ENCODE results near the gene CAP2.

Gene CAP2

DNA sequence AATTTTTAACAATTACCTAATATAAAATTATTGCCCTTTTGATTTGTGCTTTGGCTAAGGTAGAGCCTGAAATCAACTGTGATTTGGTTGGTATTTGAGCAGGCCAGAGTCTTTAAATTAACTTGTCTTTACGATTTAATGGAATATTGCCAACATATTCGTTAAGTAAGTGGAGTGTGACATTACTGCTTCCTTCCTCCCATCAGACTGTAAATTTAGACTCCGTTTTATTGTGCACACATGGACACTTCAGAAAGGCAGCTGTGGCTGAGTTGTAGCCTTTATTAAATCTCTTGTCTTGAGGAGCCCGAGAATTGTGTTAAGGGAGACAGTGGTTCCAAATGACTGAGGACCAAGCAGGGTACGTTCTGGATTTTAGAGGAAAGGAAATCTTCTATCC is 57.4 kb downstream of the CAP2 start:
- TF ChIP-seq, protein P1, sequence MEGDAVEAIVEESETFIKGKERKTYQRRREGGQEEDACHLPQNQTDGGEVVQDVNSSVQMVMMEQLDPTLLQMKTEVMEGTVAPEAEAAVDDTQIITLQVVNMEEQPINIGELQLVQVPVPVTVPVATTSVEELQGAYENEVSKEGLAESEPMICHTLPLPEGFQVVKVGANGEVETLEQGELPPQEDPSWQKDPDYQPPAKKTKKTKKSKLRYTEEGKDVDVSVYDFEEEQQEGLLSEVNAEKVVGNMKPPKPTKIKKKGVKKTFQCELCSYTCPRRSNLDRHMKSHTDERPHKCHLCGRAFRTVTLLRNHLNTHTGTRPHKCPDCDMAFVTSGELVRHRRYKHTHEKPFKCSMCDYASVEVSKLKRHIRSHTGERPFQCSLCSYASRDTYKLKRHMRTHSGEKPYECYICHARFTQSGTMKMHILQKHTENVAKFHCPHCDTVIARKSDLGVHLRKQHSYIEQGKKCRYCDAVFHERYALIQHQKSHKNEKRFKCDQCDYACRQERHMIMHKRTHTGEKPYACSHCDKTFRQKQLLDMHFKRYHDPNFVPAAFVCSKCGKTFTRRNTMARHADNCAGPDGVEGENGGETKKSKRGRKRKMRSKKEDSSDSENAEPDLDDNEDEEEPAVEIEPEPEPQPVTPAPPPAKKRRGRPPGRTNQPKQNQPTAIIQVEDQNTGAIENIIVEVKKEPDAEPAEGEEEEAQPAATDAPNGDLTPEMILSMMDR (conservative IDR thresholded peaks at IDR 0.05; ENCODE audit: low read depth, low read length): no peak
- Histone ChIP-seq H3K36me3 (ENCODE audit: insufficient read depth) (no peaks in the 10 kb centered on the region), H3K9ac (no peak overlapping the region), H3K4me3 (IDR thresholded peaks at IDR 0.05; ENCODE audit: insufficient read depth, low read depth, low read length) (no peak overlapping the region), H3K4me1 (ENCODE audit: low read depth, poor library complexity, severe bottlenecking) (peaks cover 5% of the 10 kb centered on the region), H3K27me3 (ENCODE audit: insufficient read depth, low read depth) (no peaks in the 10 kb centered on the region), H3K27ac (no peak overlapping the region), H2AFZ (ENCODE audit: low read depth) (no peak overlapping the region), H4K20me1 (ENCODE audit: insufficient read depth) (no peaks in the 10 kb centered on the region), H3K79me2 (ENCODE audit: insufficient read depth, low read depth) (no peaks in the 10 kb centered on the region), H3K4me2 (no peak overlapping the region)

- Histone ChIP-seq H3K27me3 (ENCODE audit: insufficient read depth, low read depth) (no peaks in the 10 kb centered on the region), H3K79me2 (ENCODE audit: insufficient read depth, low read depth) (no peaks in the 10 kb centered on the region), H3K4me2 (no peak overlapping the region), H3K36me3 (ENCODE audit: insufficient read depth) (no peaks in the 10 kb centered on the region), H3K27ac (no peak overlapping the region), H3K4me3 (IDR thresholded peaks at IDR 0.05; ENCODE audit: insufficient read depth, low read depth, low read length) (no peak overlapping the region), H4K20me1 (ENCODE audit: insufficient read depth) (no peaks in the 10 kb centered on the region), H3K9ac (no peak overlapping the region), H3K4me1 (ENCODE audit: low read depth, poor library complexity, severe bottlenecking) (peaks cover 5% of the 10 kb centered on the region), H2AFZ (ENCODE audit: low read depth) (no peak overlapping the region)
- TF ChIP-seq, protein P1 (conservative IDR thresholded peaks at IDR 0.05; ENCODE audit: low read depth, low read length): no peak
These were observed 58.7 kb downstream of the CAP2 start for GRCh38 chr6:17452096-17452495.

DNA sequence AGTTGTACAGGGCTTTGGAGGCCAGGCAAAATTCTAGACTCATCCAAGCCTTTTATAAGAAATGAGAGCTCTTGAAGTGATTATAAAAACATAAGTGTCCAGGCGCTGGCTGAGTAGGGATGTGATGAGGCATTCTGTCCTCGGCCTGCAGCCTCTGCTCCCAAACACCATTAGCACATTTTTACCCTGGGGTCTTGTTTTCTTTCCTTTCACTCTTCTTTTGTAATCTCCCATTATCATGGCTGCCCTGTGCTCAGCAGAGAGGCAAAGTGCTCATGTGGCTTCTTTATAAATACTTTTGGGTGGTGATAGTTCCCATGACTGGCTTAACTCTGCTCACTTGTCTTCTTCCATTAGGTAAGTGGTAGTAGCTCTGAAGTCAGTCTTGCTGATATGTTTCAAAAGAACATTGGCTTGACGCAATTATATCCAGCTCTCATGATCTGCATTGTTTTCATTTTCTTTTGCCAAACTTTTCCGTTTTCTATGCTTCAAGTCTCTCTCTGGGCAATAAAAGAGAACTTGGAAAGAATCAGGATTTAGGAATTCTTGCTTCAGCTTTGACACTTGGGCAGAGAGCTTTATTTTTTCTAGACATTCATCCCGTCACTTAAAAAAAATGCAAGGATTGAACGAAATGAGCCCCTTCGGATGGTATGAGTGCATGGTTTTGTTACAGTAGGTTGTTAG is 61.1 kb downstream of the CAP2 start:
- Histone ChIP-seq H4K20me1 (ENCODE audit: insufficient read depth) (no peaks in the 10 kb centered on the region), H3K36me3 (ENCODE audit: insufficient read depth) (no peaks in the 10 kb centered on the region), H3K27me3 (ENCODE audit: insufficient read depth, low read depth) (no peaks in the 10 kb centered on the region), H3K4me2 (no peak overlapping the region), H3K4me1 (ENCODE audit: low read depth, poor library complexity, severe bottlenecking) (peaks cover 5% of the 10 kb centered on the region), H3K27ac (no peak overlapping the region), H3K4me3 (IDR thresholded peaks at IDR 0.05; ENCODE audit: insufficient read depth, low read depth, low read length) (no peak overlapping the region), H3K79me2 (ENCODE audit: insufficient read depth, low read depth) (no peaks in the 10 kb centered on the region), H3K9ac (no peak overlapping the region), H2AFZ (ENCODE audit: low read depth) (no peak overlapping the region)
- TF ChIP-seq, protein P1 (conservative IDR thresholded peaks at IDR 0.05; ENCODE audit: low read depth, low read length): no peak

GRCh38 chr6:17455919-17456318 is 62.5 kb downstream of the CAP2 start:
- no peak overlapping the region for H3K27ac ChIP-seq
- H3K9ac ChIP-seq: no peak overlapping the region
- no peaks in the 10 kb centered on the region for H3K36me3 ChIP-seq (ENCODE audit: insufficient read depth)
- no peaks in the 10 kb centered on the region for H3K27me3 ChIP-seq (ENCODE audit: insufficient read depth, low read depth)
- TF ChIP-seq, protein P1 (conservative IDR thresholded peaks at IDR 0.05; ENCODE audit: low read depth, low read length): no peak
- H3K4me1 ChIP-seq (ENCODE audit: low read depth, poor library complexity, severe bottlenecking): peaks cover 5% of the 10 kb centered on the region
- no peak overlapping the region for H3K4me3 ChIP-seq (IDR thresholded peaks at IDR 0.05; ENCODE audit: insufficient read depth, low read depth, low read length)
- no peak overlapping the region for H2AFZ ChIP-seq (ENCODE audit: low read depth)
- H4K20me1 ChIP-seq (ENCODE audit: insufficient read depth): no peaks in the 10 kb centered on the region
- H3K79me2 ChIP-seq (ENCODE audit: insufficient read depth, low read depth): no peaks in the 10 kb centered on the region
- no peak overlapping the region for H3K4me2 ChIP-seq
